CMK (cell line): ENCODE results near the gene EHHADH.
"Not testable (repeated sequence)": the region's sequence is repeated elsewhere in the genome, so short reads cannot be mapped to it uniquely, and the experiment has no call there.

Experiments
- DNase-seq: peaks from one replicate; pipeline ENCODE4 v3.0.0-alpha.2; 2010; ENCODE audit warnings: low read depth

Gene EHHADH

GRCh38 chr3:185253645-185254410 lies at the start of gene EHHADH:
Gene EHHADH (minus strand): TSS chr3:185254049. CDS start chr3:185254022, 27 bp downstream.
- DNase-seq: peak; percentile 20

- DNase-seq: not testable (repeated sequence)
Observed at GRCh38 chr3:185299918-185300426, 46.1 kb upstream of the EHHADH start.

- peak; percentile 20 for DNase-seq
Observed at GRCh38 chr3:185297867-185298266, 44.0 kb upstream of the EHHADH start.

- DNase-seq: no peak
Observed at GRCh38 chr3:185292238-185292637, 38.4 kb upstream of the EHHADH start.

GRCh38 chr3:185290266-185290665 lies 36.4 kb upstream of the EHHADH start:
- DNase-seq: no peak

- no peak for DNase-seq
Observed at GRCh38 chr3:185283374-185283935, 29.6 kb upstream of the EHHADH start.

GRCh38 chr3:185282696-185283373 lies 29.0 kb upstream of the EHHADH start:
- DNase-seq: peak; percentile 64

GRCh38 chr3:185280572-185281365 lies 26.9 kb upstream of the EHHADH start:
- DNase-seq: peak; percentile 34

GRCh38 chr3:185279587-185280138 lies 25.8 kb upstream of the EHHADH start:
- no peak for DNase-seq

- no peak for DNase-seq
Observed at GRCh38 chr3:185276415-185276814, 22.6 kb upstream of the EHHADH start.

- no peak for DNase-seq
Observed at GRCh38 chr3:185272033-185272432, 18.2 kb upstream of the EHHADH start.

- no peak for DNase-seq
Observed at GRCh38 chr3:185270956-185271332, 17.1 kb upstream of the EHHADH start.

- no peak for DNase-seq
Observed at GRCh38 chr3:185270262-185270955, 16.6 kb upstream of the EHHADH start.

GRCh38 chr3:185268194-185268962 lies 14.5 kb upstream of the EHHADH start:
- DNase-seq: no peak

GRCh38 chr3:185267193-185267592 lies 13.3 kb upstream of the EHHADH start:
- DNase-seq: no peak

GRCh38 chr3:185264849-185265553 lies 11.2 kb upstream of the EHHADH start:
- DNase-seq: no peak

- DNase-seq: no peak
Observed at GRCh38 chr3:185263423-185263822, 9.6 kb upstream of the EHHADH start.

GRCh38 chr3:185257334-185257733 lies 3.5 kb upstream of the EHHADH start:
- no peak for DNase-seq

GRCh38 chr3:185254799-185255198 lies 950 bp upstream of the EHHADH start:
- DNase-seq: no peak

- DNase-seq: not testable (repeated sequence)
Observed at GRCh38 chr3:185253133-185253532, 716 bp downstream of the EHHADH start.
